ENCODE measurements around the gene DPYD. TPM values are rescaled to one million over a fixed set of nuclear protein-coding genes. Genes with fewer than 3 reads are reported as not detected.

The DPYD gene
- 53.6 and 56.1 TPM in 2 replicates for total RNA-seq

DNA sequence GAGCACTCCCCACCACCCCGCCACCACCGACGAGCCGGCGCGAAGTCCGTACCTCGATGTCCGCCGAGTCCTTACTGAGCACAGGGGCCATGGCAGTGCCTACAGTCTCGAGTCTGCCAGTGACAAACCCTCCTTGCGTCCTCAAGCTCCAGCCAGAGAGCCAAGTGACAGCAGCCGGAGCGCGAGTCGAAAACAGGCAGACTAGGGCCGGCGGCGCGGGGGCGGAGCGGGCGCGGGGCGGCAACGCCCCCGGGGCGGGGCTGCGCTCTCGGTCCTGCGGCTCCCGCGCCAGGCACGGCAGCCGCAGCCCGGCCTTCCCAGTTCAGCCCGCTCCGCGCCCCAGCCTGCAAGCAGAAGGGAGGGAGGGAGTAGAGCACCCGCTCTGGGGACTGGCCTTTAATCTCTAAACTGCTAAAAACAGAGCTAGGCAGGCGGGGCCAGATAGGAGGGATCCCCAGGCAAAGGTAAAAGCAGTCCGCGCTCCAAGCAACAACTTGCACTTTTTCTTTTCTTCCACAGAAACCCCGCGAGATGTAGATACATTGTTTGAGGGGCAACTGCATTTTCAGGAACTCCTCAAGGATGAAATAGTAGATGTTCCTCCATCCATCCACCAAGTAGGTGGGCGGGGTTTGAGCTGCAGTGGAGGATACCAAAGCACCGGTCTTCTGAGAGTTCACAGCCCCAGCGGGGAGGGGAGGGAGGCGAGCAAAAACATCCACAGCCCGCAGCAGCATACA, at the start of gene DPYD:
DPYD (minus strand) TSS at position 203 of the 740 bp plus-strand sequence; CDS start at position 91, 112 bp downstream.
- intact Hi-C loops (cut with micrococcal nuclease): loop anchor here (1.0 to 10.0 kb wide), 7 partner anchors 21 to 1199 kb away; partner anchors contain the start of gene PTBP2

DNA sequence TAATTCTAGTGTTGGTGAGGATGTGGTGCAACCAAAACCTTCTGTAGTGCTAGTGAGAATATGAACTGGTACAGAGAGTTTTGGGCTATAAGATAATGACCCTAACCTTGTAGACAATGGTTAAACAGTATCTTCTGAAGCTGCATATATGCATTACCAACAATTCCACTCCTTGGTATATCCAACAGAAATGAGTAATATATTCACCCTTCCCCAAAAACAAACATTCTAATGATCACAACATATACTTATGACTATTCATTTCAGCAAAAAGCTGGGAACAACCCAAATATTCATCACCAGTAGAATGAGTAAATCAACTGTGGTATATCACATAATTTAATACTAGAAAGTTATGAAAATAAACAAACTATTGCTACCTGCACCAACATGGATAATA, 39.6 kb upstream of the DPYD start:
- intact Hi-C loops (cut with micrococcal nuclease): no loop called here

GRCh38 chr1:97947695-97948094, 26.9 kb upstream of the DPYD start:
- intact Hi-C loops (cut with micrococcal nuclease): no loop called here

DNA sequence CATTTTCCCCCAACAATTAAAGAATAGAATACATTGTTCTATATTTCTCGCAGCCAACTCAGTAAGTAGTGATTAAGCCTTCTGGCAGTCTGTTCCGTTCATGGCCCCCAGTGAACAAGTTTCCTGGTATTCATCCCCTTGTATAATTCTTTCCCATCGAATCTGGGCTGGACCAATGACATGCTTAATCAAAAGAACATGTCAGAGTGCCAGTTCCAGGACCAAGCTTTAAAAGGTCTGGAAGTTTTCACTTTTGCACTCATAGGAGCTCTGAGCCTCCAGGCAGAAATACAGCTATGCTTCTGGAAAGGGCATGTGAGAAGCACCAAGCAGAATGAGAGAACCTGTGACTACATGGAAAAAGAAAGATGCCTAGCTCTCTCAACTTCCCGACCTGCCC, 22.5 kb upstream of the DPYD start:
- intact Hi-C loops (cut with micrococcal nuclease): loop anchor here (5.0 kb wide), 1 partner anchor 104 kb away; no protein-coding TSS in a partner anchor

DNA sequence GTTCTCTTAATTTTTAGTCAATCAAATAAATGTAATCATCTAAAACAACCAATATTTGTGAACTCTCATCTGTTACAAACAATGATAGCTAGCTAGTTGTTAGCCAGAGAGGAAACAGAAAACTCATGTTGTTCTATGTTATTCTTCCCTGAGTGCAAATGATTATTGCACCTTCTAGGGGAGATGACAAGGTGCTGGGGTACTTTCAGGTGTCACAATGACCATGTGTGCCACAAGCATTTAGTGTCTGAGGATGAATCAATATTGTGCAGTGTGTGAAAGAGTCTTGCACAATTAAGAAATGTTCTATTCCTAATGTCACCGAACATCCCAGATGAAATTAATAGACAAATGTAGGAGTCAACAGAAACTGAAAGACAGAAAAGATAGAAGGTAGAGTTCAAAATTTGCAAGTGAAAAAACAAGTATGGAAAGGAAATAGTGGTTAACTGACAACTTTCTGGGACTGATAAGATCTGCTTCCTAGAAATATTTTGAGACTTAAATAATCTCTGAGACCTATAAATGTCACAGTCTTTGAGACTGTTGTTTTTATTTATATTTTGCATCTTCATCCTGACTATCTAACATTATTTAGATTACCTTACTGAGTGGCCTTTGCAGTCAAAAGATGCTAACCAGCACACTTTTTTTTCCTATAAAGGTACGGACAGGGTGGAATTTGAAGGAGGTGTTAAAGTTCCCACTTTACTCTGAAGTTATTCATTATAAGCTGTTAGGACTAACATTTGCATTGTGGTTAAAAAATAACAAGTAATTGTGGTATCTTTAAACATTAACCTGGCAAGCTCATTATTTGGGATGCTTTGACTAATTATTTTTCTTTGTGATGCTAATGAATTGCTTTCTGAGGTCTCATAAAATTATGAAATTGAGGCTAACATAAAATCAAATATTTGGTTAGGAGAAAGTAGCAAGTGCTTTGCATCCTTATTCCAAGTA, 21.6 kb upstream of the DPYD start:
- intact Hi-C loops (cut with micrococcal nuclease): loop anchor here (1.0 to 5.0 kb wide), 2 partner anchors 21 to 105 kb away; partner anchors contain the start of gene DPYD

GRCh38 chr1:97938285-97938642, 17.4 kb upstream of the DPYD start:
- intact Hi-C loops (cut with micrococcal nuclease): no loop called here

GRCh38 chr1:97936976-97937375, 16.1 kb upstream of the DPYD start:
- intact Hi-C loops (cut with micrococcal nuclease): no loop called here

GRCh38 chr1:97934491-97934890, 13.7 kb upstream of the DPYD start:
- intact Hi-C loops (cut with micrococcal nuclease): no loop called here

GRCh38 chr1:97929874-97930851, 9.3 kb upstream of the DPYD start:
- intact Hi-C loops (cut with micrococcal nuclease): loop anchor here (10.0 kb wide), 1 partner anchor 475 kb away; no protein-coding TSS in a partner anchor

GRCh38 chr1:97926017-97926708, 5.3 kb upstream of the DPYD start:
- intact Hi-C loops (cut with micrococcal nuclease): loop anchor here (10.0 kb wide), 1 partner anchor 479 kb away; no protein-coding TSS in a partner anchor

- intact Hi-C loops (cut with micrococcal nuclease): loop anchor here (10.0 kb wide), 1 partner anchor 480 kb away; no protein-coding TSS in a partner anchor
These were observed 4.3 kb upstream of the DPYD start for GRCh38 chr1:97925151-97925550.

GRCh38 chr1:97923811-97924210, 3.0 kb upstream of the DPYD start:
- intact Hi-C loops (cut with micrococcal nuclease): loop anchor here (5.0 to 10.0 kb wide), 4 partner anchors 33 to 1202 kb away; partner anchors contain the start of gene PTBP2

- intact Hi-C loops (cut with micrococcal nuclease): loop anchor here (2.0 to 10.0 kb wide), 5 partner anchors 37 to 1198 kb away; partner anchors contain the start of gene PTBP2
These were observed 480 bp downstream of the DPYD start for GRCh38 chr1:97920276-97920831.

GRCh38 chr1:97919585-97920261, 1.1 kb downstream of the DPYD start:
- intact Hi-C loops (cut with micrococcal nuclease): loop anchor here (2.0 to 10.0 kb wide), 5 partner anchors 38 to 1197 kb away; partner anchors contain the start of gene PTBP2

DNA sequence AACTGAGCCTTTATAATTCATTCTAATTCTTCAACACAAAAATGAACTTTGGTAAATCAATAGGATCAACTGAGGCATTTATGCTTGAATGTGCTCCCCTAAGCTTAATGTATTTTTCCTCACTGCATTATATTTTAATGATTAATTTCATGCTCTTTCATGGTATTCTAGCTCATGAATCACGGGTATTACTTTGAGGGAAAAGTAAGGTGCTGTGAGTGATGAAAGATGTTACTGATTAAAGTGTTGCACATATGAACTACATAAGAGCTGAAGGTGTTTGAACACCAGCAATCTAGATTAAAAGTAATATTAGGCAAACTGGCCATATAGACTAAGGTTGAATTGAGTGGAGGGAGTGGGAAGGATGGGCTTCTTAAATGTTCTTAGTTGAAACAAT, 1.9 kb downstream of the DPYD start:
- intact Hi-C loops (cut with micrococcal nuclease): no loop called here

GRCh38 chr1:97913506-97914139, 7.2 kb downstream of the DPYD start:
- intact Hi-C loops (cut with micrococcal nuclease): no loop called here

DNA sequence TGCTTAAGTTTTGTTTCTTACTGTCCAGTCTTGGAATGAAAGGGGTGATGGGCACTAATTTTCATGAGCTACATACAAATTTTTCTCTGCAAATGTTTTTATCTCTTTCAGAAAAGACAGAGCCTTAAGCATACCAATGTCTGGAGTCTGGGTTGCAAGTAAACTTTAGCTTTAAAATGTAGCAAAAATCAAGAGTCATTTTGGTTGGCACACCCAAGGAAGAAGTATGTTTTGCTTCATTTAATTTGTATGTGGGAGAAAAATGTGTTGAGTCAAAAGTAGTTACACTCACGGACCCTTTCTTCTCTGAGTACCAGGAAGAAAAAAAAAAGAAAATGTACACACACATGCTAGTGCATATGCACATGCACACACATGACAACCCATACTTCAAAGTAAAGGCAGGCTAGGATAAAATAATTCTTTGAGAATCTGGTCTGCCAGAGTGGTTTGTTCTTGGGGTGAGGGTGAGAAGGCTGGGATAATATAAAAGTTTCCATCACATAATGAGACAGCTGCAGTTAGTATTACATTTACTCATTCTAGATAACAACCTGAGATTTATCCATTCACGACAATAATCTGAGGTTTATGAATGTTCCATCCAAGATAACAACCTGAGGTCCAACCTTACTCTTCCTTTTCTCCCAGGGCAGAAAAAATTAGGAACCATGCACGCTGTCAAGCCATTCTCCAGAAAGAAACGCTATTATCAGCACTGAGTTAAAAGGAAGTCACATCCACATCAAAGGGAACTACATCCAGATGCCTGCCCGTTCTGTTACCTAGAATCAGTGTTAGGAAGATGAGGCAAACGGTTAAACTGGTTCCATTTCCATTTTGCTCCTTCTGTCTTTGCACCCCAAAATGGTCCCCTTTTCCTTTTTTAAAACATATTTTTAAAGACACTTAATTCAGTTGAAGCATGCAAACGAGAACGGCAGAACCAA, 9.3 kb downstream of the DPYD start:
- intact Hi-C loops (cut with micrococcal nuclease): no loop called here
